ENCODE data around the gene CLINT1.

CLINT1 gene

GRCh38 chr5:157818368-157818767, 40.6 kb downstream of the CLINT1 start:
- DNase-seq: no peak

- DNase-seq: no peak
These were observed 41.0 kb downstream of the CLINT1 start for GRCh38 chr5:157817928-157818327.

GRCh38 chr5:157817387-157817702, 41.6 kb downstream of the CLINT1 start:
- DNase-seq: no peak

GRCh38 chr5:157816682-157817386, 42.1 kb downstream of the CLINT1 start:
- no peak for DNase-seq

- no peak for DNase-seq
These were observed 46.9 kb downstream of the CLINT1 start for GRCh38 chr5:157812086-157812485.

- DNase-seq: no peak
These were observed 50.9 kb downstream of the CLINT1 start for GRCh38 chr5:157808043-157808442.

- no peak for DNase-seq
These were observed 56.2 kb downstream of the CLINT1 start for GRCh38 chr5:157802736-157803135.

- DNase-seq: no peak
These were observed 58.8 kb downstream of the CLINT1 start for GRCh38 chr5:157800137-157800536.

GRCh38 chr5:157799578-157799977, 59.4 kb downstream of the CLINT1 start:
- no peak for DNase-seq

- no peak for DNase-seq
These were observed 65.6 kb downstream of the CLINT1 start for GRCh38 chr5:157793301-157793700.

- no peak for DNase-seq
These were observed 73.1 kb downstream of the CLINT1 start for GRCh38 chr5:157785801-157786200.

- no peak for DNase-seq
These were observed 79.7 kb downstream of the CLINT1 start for GRCh38 chr5:157779221-157779620.

GRCh38 chr5:157778121-157778805, 80.7 kb downstream of the CLINT1 start:
- no peak for DNase-seq

- no peak for DNase-seq
These were observed 86.8 kb downstream of the CLINT1 start for GRCh38 chr5:157772127-157772526.

- DNase-seq: no peak
These were observed 88.3 kb downstream of the CLINT1 start for GRCh38 chr5:157770665-157771064.

GRCh38 chr5:157767689-157768088, 91.3 kb downstream of the CLINT1 start:
- no peak for DNase-seq

GRCh38 chr5:157766902-157767301, 92.0 kb downstream of the CLINT1 start:
- DNase-seq: no peak

GRCh38 chr5:157766442-157766841, 92.5 kb downstream of the CLINT1 start:
- no peak for DNase-seq

- no peak for DNase-seq
These were observed 94.4 kb downstream of the CLINT1 start for GRCh38 chr5:157764531-157764930.

- DNase-seq: no peak
These were observed 97.0 kb downstream of the CLINT1 start for GRCh38 chr5:157761690-157762621.

GRCh38 chr5:157758706-157759105, 100.2 kb downstream of the CLINT1 start:
- DNase-seq: no peak

- DNase-seq: no peak
These were observed 102.8 kb downstream of the CLINT1 start for GRCh38 chr5:157756122-157756521.

- no peak for DNase-seq
These were observed 108.6 kb downstream of the CLINT1 start for GRCh38 chr5:157750320-157750719.

GRCh38 chr5:157749462-157749799, 109.5 kb downstream of the CLINT1 start:
- DNase-seq: no peak

All from activated naive CD4-positive, alpha-beta T cell (primary cell).